Measurements from ENCODE around the gene LIN54. TPM values are rescaled to one million over a fixed set of nuclear protein-coding genes. Genes with fewer than 3 reads are reported as not detected.

LIN54 gene
- total and polyA plus RNA-seq, 9 of the 15 experiments (the other 6 are each of a cell fraction or from before 2014, with no cell fraction given), result 2.2 to 22.5 (median 15.8) TPM

DNA sequence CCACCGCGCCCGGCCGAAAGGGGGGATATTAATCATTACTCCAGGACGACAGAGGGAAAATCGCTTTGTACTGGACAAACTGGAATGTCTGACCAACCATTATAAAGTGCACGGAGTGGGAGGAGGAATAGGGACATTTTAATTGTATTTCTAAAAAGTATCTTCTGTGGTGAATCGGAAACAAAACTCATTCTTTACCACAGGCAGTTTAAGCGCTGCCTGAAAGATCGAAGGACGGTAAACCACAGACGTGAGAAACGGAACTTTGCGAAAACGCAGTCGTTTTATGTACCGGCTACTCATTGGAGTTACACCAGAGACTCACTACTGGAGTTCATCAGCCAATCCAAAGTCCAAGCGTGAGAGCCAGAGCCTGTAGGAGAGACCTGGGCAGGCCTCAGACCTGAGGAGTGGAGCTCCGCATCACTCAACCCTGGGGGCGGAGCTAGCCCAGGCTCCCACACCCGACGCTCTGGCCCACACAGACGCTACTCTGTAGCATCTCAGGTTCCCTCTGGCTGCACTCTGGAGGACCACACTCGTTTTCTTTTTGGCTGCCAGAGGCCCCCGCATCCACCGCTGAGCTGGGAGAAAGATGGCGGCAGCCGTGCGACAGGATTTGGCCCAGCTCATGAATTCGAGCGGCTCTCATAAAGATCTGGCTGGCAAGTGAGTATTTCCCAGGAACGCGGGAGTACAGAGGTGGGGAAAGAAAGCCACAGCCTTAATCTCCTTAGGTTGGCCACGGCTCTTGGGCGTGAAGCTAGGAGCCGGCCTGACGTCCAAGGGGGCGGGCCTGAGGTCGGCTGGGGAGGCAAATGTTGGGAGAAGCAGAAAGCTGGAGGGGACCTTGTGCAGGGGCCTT is 24.2 kb upstream of the LIN54 start, which contains the start of gene COPS4 (continued):
- TF ChIP-seq POU5F1 (IDR thresholded peaks at IDR 0.05; ENCODE audit: borderline replicate concordance, low read depth, low read length, partially characterized antibody), result no peak
- no peak for TF ChIP-seq ERF (CRISPR knock-in tag; IDR thresholded peaks at IDR 0.05)
- no peak for TF ChIP-seq COPS2 (conservative IDR thresholded peaks at IDR 0.05)
- no peak for TF ChIP-seq PRMT5 (CRISPR knock-in tag; IDR thresholded peaks at IDR 0.05)
- TF ChIP-seq PTRF (tag; IDR thresholded peaks at IDR 0.05), result no peak
- no peak for TF ChIP-seq ZSCAN32 (CRISPR knock-in tag; IDR thresholded peaks at IDR 0.05)
- no peak for TF ChIP-seq CUX1 (CRISPR knock-in tag; IDR thresholded peaks at IDR 0.05)
- TF ChIP-seq USF1 (CRISPR knock-in tag; IDR thresholded peaks at IDR 0.05), result no peak
- peak; percentile 68 for TF ChIP-seq FOSL1 (tag; conservative IDR thresholded peaks at IDR 0.05)
- 0 out of 2 replicates have a peak, but pooled peaks have one; percentile 55 for TF ChIP-seq ZNF449 (CRISPR knock-in tag; IDR thresholded peaks at IDR 0.05)
- TF ChIP-seq, protein P1, sequence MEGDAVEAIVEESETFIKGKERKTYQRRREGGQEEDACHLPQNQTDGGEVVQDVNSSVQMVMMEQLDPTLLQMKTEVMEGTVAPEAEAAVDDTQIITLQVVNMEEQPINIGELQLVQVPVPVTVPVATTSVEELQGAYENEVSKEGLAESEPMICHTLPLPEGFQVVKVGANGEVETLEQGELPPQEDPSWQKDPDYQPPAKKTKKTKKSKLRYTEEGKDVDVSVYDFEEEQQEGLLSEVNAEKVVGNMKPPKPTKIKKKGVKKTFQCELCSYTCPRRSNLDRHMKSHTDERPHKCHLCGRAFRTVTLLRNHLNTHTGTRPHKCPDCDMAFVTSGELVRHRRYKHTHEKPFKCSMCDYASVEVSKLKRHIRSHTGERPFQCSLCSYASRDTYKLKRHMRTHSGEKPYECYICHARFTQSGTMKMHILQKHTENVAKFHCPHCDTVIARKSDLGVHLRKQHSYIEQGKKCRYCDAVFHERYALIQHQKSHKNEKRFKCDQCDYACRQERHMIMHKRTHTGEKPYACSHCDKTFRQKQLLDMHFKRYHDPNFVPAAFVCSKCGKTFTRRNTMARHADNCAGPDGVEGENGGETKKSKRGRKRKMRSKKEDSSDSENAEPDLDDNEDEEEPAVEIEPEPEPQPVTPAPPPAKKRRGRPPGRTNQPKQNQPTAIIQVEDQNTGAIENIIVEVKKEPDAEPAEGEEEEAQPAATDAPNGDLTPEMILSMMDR (IDR thresholded peaks at IDR 0.05 in 2 of 3, conservative IDR thresholded peaks at IDR 0.05 in 1 of 3; ENCODE audit: insufficient read depth in 2 of 3, low read depth in 1 of 3, low read length in 3 of 3), result no peak
- peak; percentile 36; the same call in 1 of the 2 replicates for TF ChIP-seq DPF2 (IDR thresholded peaks at IDR 0.05)
- no peak for TF ChIP-seq HNRNPUL1 (IDR thresholded peaks at IDR 0.05; ENCODE audit: low read length)
- TF ChIP-seq ZNF232 (CRISPR knock-in tag; IDR thresholded peaks at IDR 0.05), result no peak
- peak; percentile 48 for TF ChIP-seq MEIS2 (IDR thresholded peaks at IDR 0.05; ENCODE audit: partially characterized antibody)
- TF ChIP-seq, protein P2, sequence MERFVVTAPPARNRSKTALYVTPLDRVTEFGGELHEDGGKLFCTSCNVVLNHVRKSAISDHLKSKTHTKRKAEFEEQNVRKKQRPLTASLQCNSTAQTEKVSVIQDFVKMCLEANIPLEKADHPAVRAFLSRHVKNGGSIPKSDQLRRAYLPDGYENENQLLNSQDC (CRISPR knock-in tag; IDR thresholded peaks at IDR 0.05), result peak; percentile 73; the same call in 1 of the 2 replicates
- TF ChIP-seq MTF1 (CRISPR knock-in tag; IDR thresholded peaks at IDR 0.05; ENCODE audit: borderline replicate concordance), result no peak
- TF ChIP-seq FUS (optimal IDR thresholded peaks at IDR 0.05; ENCODE audit: low read depth, low read length), result no peak
